Stomach (tissue), 9 donors: ENCODE data around the gene RASGRP1. TPM values are rescaled to one million over a fixed set of nuclear protein-coding genes. Genes with fewer than 3 reads are reported as not detected.

ENCODE experiments used
- DNase-seq, 2 donors: peaks; one replicate each; pipeline versions ENCODE4 v3.0.0 to v3.0.0-alpha.2; 2013 to 2019
- H3K27ac ChIP-seq, 5 donors: fragments of 200-600 bp in 4 of 5; sonication (generic) in 4 of 5; one replicate each; pipeline ENCODE4 v1.5.1; 2013 to 2019; ENCODE audit warnings: mild to moderate bottlenecking in 1 of 5, moderate library complexity in 1 of 5
- H3K27me3 ChIP-seq, 3 donors: fragments of 200-600 bp; sonication (generic); one replicate each; pipeline ENCODE4 v1.5.1; 2017 to 2019; ENCODE audit warnings: mixed run types in 1 of 3
- H3K36me3 ChIP-seq, 4 donors: fragments of 200-600 bp; sonication (generic); 1 replicate in 3 of 4; 2 replicates in 1 of 4; pipeline ENCODE4 v1.5.1; 2016 to 2019
- H3K4me1 ChIP-seq, 4 donors: fragments of 200-600 bp; sonication (generic); one replicate each; pipeline ENCODE4 v1.5.1; 2016 to 2019
- H3K4me3 ChIP-seq, 4 donors: fragments of 200-600 bp; sonication (generic) in 3 of 4; one replicate each; pipeline ENCODE4 v1.5.1; 2016 to 2019; ENCODE audit warnings: mild to moderate bottlenecking in 1 of 4
- H3K9me3 ChIP-seq, 4 donors: fragments of 200-600 bp; sonication (generic); one replicate each; pipeline ENCODE4 v1.5.1; 2016 to 2019
- CTCF ChIP-seq, 7 experiments: fragments of 450-650 bp in 4 of 7; fragments of 200-600 bp in 3 of 7; sonication (generic) in 3 of 7; IDR thresholded peaks; one replicate each; pipeline ENCODE4 v1.5.1; 2016 to 2019; ENCODE audit warnings: antibody characterized with exemption in 7 of 7, control low read depth in 2 of 7, mild to moderate bottlenecking in 1 of 7
- EP300 ChIP-seq: sonication (generic); formaldehyde crosslinking; IDR thresholded peaks from one replicate; pipeline ENCODE4 v1.6.1; 2017; ENCODE audit warnings: antibody characterized with exemption
- POLR2A ChIP-seq, 4 donors: fragments of 450-650 bp; IDR thresholded peaks; one replicate each; pipeline ENCODE4 v1.6.1; 2016; ENCODE audit warnings: antibody characterized with exemption in 4 of 4, control low read depth in 2 of 4, mild to moderate bottlenecking in 1 of 4, moderate library complexity in 1 of 4
- POLR2AphosphoS5 ChIP-seq, 3 donors: sonication (generic); formaldehyde crosslinking; IDR thresholded peaks; one replicate each; pipeline ENCODE4 v1.6.1; 2016; ENCODE audit warnings: antibody characterized with exemption in 3 of 3
- WGBS, 5 donors: extraction: QIAGEN DNeasy Blood & Tissue Kit in 3 of 5; methylation state at CpG; one replicate each; pipeline versions ENCODE4 v1.1.5 to v1.1.7; 2013 to 2018; 5-methylcytosine and 5-hydroxymethylcytosine counted together
- intact Hi-C: fragments of 100-400 bp; cut with DNase I; formaldehyde crosslinking; loops from one replicate; pipeline ENCODE4 v1.15.1; 2023; ENCODE audit warnings: low total_unique reads
- polyA plus RNA-seq, 3 donors: library from polyadenylated mRNA; stranded (reverse); fragments of 200-250 nt; gene quantifications; one replicate each; pipeline ENCODE4 v1.2.3, GENCODE V29; 2013
- total RNA-seq, 5 donors: library from RNA; depleted of rRNA; stranded (reverse); fragments of >200 nt; gene quantifications; one replicate each; pipeline versions ENCODE4 v1.1.0 to v1.2.3, GENCODE V29; 2014 to 2016
- donor health status: healthy with polysubstance abuse.
- donor health status: Bipolar disorder and iron deficiency.
- donor health status: healthy.

Gene RASGRP1
- total and polyA plus RNA-seq, 8 donors: 0.29 to 12.3 (median 2.8) TPM

DNA sequence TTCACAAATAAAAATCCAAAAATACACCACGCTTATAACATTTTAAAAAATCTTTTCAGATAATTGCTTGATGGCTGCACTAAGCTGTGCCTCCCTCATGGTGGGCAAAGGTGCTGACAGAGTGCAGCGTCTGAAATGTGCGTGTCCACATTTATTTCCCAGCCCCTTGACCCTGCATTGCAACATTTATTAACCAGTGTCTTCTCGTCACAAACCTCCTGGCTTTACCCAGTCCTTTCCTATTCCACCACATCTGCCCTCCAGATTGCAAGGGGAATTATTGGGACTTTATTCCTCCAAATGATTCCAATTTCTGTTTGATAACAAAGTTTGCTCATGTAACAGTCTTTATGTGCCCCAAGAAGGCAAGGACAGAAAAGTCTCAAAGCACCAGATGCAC is 5.5 kb downstream of the RASGRP1 start:
- intact Hi-C loops: no loop called here
- no peak overlapping the region for H3K27ac ChIP-seq
- no peak overlapping the region for H3K4me3 ChIP-seq
- no peaks in the 10 kb centered on the region for H3K36me3 ChIP-seq
- TF ChIP-seq POLR2AphosphoS5 (IDR thresholded peaks at IDR 0.05) (no peak), CTCF (IDR thresholded peaks at IDR 0.05) (no peak), POLR2A (IDR thresholded peaks at IDR 0.05) (no peak), EP300 (no peak)
- no peaks in the 10 kb centered on the region for H3K9me3 ChIP-seq
- peaks cover 5 to 7% (median 6%) of the 10 kb centered on the region in 4 donors for H3K4me1 ChIP-seq
- no peak for DNase-seq
- WGBS, 5 donors: 86 to 90% (median 89%) methylated on average over 4 of the region's 4 CpGs
- peaks cover 0 to 16% (median 0%) of the 10 kb centered on the region in 3 donors for H3K27me3 ChIP-seq

DNA sequence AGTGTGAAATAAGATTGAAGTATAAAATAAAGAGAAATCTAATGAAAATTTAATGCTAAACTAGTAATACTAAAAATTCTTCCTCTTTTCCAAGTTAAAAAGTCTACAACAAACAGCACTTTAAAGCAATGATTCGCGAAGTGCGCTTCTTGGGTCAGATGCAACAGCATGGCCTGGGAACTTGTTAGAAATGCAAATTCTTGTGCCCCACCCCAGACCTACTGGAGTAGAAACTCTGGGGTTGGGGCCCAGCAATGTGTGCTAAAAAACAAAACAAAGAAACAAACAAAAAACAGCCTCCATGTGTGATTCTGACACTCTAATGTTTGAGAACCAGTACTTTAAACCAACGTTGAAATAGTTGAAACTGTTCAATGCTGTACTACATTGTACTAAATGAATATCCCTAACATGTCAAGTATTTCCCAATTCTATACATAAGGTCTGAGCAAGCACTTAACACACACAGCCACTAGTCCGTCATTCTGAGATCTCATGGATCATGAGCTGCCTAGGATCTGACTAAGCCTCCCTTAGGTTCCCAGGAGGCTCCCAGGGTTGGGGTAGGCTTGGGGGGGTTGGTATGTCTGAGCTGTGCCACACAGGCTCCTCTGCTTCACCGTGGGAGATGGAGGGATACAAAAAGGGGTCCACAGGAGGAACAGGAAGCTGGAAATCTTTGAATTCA is 6.1 kb downstream of the RASGRP1 start:
- intact Hi-C loops: no loop called here
- Histone ChIP-seq H3K4me3 (no peak overlapping the region), H3K27ac (no peak overlapping the region), H3K27me3 (peaks cover 0 to 10% (median 0%) of the 10 kb centered on the region in 3 donors), H3K4me1 (peaks cover 0 to 5% (median under 1%) of the 10 kb centered on the region in 4 donors), H3K36me3 (no peaks in the 10 kb centered on the region), H3K9me3 (no peaks in the 10 kb centered on the region)
- TF ChIP-seq POLR2AphosphoS5 (IDR thresholded peaks at IDR 0.05) (no peak), CTCF (IDR thresholded peaks at IDR 0.05) (no peak), POLR2A (IDR thresholded peaks at IDR 0.05) (no peak), EP300 (no peak)
- 84 to 91% (median 86%) methylated on average over 6 of the region's 6 CpGs for WGBS, 5 donors
- no peak for DNase-seq

DNA sequence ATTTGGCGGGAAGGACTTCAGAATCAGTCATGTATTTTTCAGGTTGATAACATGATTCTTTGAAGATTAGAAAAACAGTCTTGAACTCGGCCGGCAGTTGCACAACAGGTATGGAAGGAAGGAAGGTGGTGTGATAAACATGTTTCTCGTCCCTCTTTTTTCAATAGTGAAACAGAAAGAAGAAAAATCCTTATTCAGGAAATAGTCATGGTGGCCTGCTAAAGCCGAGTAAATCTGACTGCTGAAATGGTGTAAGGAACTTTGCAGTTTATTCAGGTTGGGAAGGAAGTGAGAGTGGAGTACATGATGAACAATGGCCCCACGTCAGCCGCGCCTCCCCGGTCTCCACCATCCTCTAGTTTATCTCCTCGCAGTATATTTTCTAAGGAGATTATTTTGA is 6.7 kb downstream of the RASGRP1 start:
- no peak overlapping the region for H3K27ac ChIP-seq
- H3K4me3 ChIP-seq: no peak overlapping the region
- H3K4me1 ChIP-seq: peaks cover 0 to 5% (median 0%) of the 10 kb centered on the region in 4 donors
- intact Hi-C loops: no loop called here
- H3K27me3 ChIP-seq: peaks cover 0 to 7% (median 0%) of the 10 kb centered on the region in 3 donors
- no peak for TF ChIP-seq POLR2AphosphoS5 (IDR thresholded peaks at IDR 0.05)
- no peak for TF ChIP-seq EP300
- TF ChIP-seq POLR2A (IDR thresholded peaks at IDR 0.05): no peak
- no peak for TF ChIP-seq CTCF (IDR thresholded peaks at IDR 0.05)
- 57 to 79% (median 71%) methylated on average over 10 of the region's 10 CpGs for WGBS, 5 donors
- no peaks in the 10 kb centered on the region for H3K36me3 ChIP-seq
- H3K9me3 ChIP-seq: no peaks in the 10 kb centered on the region
- DNase-seq: no peak

DNA sequence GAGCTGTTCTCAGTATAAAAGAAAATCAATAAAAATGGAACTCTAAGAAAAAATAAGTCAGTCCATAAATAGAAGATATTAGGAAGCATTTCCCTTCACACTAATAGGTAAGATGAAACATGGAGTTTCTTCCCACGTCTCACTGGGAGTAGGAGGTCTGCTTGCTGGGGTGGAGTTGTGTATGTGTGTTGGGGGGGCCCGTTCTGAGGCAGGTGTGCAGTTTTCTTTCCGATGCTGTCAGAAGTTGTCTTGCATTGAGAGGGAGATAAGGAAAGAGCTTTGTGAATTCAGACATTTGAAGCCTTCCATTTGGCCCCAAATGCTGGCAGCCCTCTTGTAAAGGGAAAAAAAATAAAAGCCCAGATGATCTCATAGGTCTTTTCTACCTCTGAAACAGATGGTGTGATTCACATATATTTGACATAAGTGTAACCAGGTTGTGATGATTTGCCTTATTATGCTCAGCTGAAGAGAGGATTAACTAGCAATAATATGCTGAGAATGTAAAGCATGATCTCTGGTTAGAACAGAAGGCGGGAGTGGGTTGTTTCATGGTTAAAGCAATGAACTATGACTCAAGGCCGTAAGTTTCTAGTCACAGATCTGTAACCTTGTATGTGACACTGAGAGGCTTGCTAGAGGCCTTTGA is 8.8 kb downstream of the RASGRP1 start:
- no peak overlapping the region for H3K27ac ChIP-seq
- no peaks in the 10 kb centered on the region for H3K36me3 ChIP-seq
- TF ChIP-seq POLR2A (IDR thresholded peaks at IDR 0.05): no peak
- no peak for TF ChIP-seq CTCF (IDR thresholded peaks at IDR 0.05)
- no peak for TF ChIP-seq EP300
- TF ChIP-seq POLR2AphosphoS5 (IDR thresholded peaks at IDR 0.05): no peak
- H3K4me1 ChIP-seq: peaks cover 0 to 5% (median 0%) of the 10 kb centered on the region in 4 donors
- DNase-seq: no peak
- intact Hi-C loops: no loop called here
- no peaks in the 10 kb centered on the region for H3K27me3 ChIP-seq
- H3K9me3 ChIP-seq: no peaks in the 10 kb centered on the region
- H3K4me3 ChIP-seq: no peak overlapping the region
- WGBS, 5 donors: 77 to 82% (median 79%) methylated on average over 5 of the region's 5 CpGs
